A549 (cell line): ENCODE measurements around the gene RPL37A.

Source experiments
- EP300 ChIP-seq, 2 experiments: fragments of >200 bp; sonication (Bioruptor Twin); formaldehyde crosslinking; IDR thresholded peaks; 2 replicates in 1 of 2; 3 replicates in 1 of 2; pipeline ENCODE4 v1.6.1; 2016 to 2017
- JUN ChIP-seq, 2 experiments: fragments of >200 bp; sonication (Bioruptor Twin); formaldehyde crosslinking; IDR thresholded peaks; 2 replicates in 1 of 2; 3 replicates in 1 of 2; pipeline ENCODE4 v1.6.1; 2016 to 2017
- JUNB ChIP-seq: fragments of >200 bp; sonication (Bioruptor Twin); formaldehyde crosslinking; IDR thresholded peaks from 2 replicates; pipeline ENCODE4 v1.6.1; 2016
- MAZ ChIP-seq: fragments of 150-350 bp; IDR thresholded peaks from 2 replicates; pipeline ENCODE4 v1.6.1; 2014; ENCODE audit warnings: antibody characterized with exemption, low read depth, low read length, borderline replicate concordance
- POLR2AphosphoS2 ChIP-seq: conservative IDR thresholded peaks from 2 replicates; pipeline ENCODE4 v1.6.1; 2012; ENCODE audit warnings: low read length, improper control_type of control experiment, inconsistent platforms
- SMC3 ChIP-seq: fragments of >200 bp; sonication (Bioruptor Twin); formaldehyde crosslinking; IDR thresholded peaks from 3 replicates; pipeline ENCODE4 v1.6.1; 2018; ENCODE audit warnings: inconsistent platforms
- TF ChIP-seq, protein P1 (sequence below): fragments of >200 bp; sonication (Bioruptor Twin); formaldehyde crosslinking; IDR thresholded peaks from 3 replicates; pipeline ENCODE4 v1.5.1; 2016
- TF ChIP-seq, protein P2 (sequence below): IDR thresholded peaks from 2 replicates; pipeline ENCODE4 v1.6.1; 2012

GRCh38 chr2:216482640-216483039, 16.0 kb upstream of the RPL37A start:
- TF ChIP-seq, protein P1, sequence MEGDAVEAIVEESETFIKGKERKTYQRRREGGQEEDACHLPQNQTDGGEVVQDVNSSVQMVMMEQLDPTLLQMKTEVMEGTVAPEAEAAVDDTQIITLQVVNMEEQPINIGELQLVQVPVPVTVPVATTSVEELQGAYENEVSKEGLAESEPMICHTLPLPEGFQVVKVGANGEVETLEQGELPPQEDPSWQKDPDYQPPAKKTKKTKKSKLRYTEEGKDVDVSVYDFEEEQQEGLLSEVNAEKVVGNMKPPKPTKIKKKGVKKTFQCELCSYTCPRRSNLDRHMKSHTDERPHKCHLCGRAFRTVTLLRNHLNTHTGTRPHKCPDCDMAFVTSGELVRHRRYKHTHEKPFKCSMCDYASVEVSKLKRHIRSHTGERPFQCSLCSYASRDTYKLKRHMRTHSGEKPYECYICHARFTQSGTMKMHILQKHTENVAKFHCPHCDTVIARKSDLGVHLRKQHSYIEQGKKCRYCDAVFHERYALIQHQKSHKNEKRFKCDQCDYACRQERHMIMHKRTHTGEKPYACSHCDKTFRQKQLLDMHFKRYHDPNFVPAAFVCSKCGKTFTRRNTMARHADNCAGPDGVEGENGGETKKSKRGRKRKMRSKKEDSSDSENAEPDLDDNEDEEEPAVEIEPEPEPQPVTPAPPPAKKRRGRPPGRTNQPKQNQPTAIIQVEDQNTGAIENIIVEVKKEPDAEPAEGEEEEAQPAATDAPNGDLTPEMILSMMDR: no peak
- TF ChIP-seq EP300 (IDR thresholded peaks at IDR 0.05) (no peak), POLR2AphosphoS2 (no peak), MAZ (no peak), JUN (IDR thresholded peaks at IDR 0.05) (no peak), JUNB (no peak), SMC3 (no peak)
- TF ChIP-seq, protein P2, sequence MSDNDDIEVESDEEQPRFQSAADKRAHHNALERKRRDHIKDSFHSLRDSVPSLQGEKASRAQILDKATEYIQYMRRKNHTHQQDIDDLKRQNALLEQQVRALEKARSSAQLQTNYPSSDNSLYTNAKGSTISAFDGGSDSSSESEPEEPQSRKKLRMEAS: no peak
